Right lobe of liver (tissue), 4 donors: ENCODE measurements around the gene CAT.

Experiments used
- CTCF ChIP-seq, 4 donors: fragments of 200-600 bp in 3 of 4; fragments of 450-650 bp in 1 of 4; IDR thresholded peaks; one replicate each; pipeline versions ENCODE4 v1.5.1 to v1.8.0; 2016 to 2022; ENCODE audit warnings: antibody characterized with exemption in 4 of 4, mild to moderate bottlenecking in 2 of 4
- POLR2A ChIP-seq: fragments of 450-650 bp; IDR thresholded peaks from one replicate; pipeline ENCODE4 v1.6.1; 2017; ENCODE audit warnings: antibody characterized with exemption, mild to moderate bottlenecking
- donor health status: DM: no; HTN: no; CAD: no.
- donor health status: DM: no; HTN: no; CAD: no.
- donor health status: DM: no; HTN: yes; CAD: no.

- TF ChIP-seq CTCF (IDR thresholded peaks at IDR 0.05) (peak; percentile 64 to 71 (median 70)), POLR2A (no peak)
Measured at GRCh38 chr11:34468209-34468841, 29.6 kb downstream of the CAT start.
